ENCODE data around the gene AKT2.

AKT2 gene

GRCh38 chr19:40228346-40228745, 56.8 kb downstream of the AKT2 start:
- WGBS (ENCODE audit: insufficient coverage) = 64% methylated on average over 6 of the region's 10 CpGs
- Histone ChIP-seq H3K4me1 (ENCODE audit: control extremely low read depth in 1 of 4, control insufficient read depth in 4 of 4, insufficient read depth in 4 of 4, low read length in 3 of 4) (peaks cover 0 to 14% (median 7%) of the 10 kb centered on the region in 4 experiments), H3K4me3 (ENCODE audit: control insufficient read depth in 1 of 7, extremely low read depth in 1 of 7, insufficient read depth in 4 of 7, low read depth in 2 of 7, low read length in 6 of 7) (no peak overlapping the region), H3K9me3 (ENCODE audit: control extremely low read depth in 1 of 5, control insufficient read depth in 4 of 5, insufficient read depth in 2 of 5, low read depth in 1 of 5, low read length in 4 of 5) (no peaks in the 10 kb centered on the region), H3K27me3 (replicated peaks in 2 of 5; ENCODE audit: control insufficient read depth in 4 of 5, insufficient read depth in 5 of 5, low read length in 4 of 5) (peaks cover 0 to 54% (median 28%) of the 10 kb centered on the region in 5 experiments), H3K36me3 (ENCODE audit: control insufficient read depth in 4 of 4, insufficient read depth in 4 of 4, low read length in 3 of 4) (peaks cover 0 to 10% (median 4%) of the 10 kb centered on the region in 4 experiments), H3K27ac (ENCODE audit: insufficient read depth in 1 of 2, low read depth in 1 of 2, low read length in 2 of 2, poor library complexity in 1 of 2, severe bottlenecking in 2 of 2) (no peak overlapping the region)
- ChIA-PET CTCF (interaction anchor here (2.2 kb wide), 1 partner anchor 89 kb away, joined by 9 read pairs; no protein-coding TSS in a partner anchor), POLR2A (no interaction called here)
- DNase-seq = no peak

- H3K27ac ChIP-seq (ENCODE audit: insufficient read depth in 1 of 2, low read depth in 1 of 2, low read length in 2 of 2, poor library complexity in 1 of 2, severe bottlenecking in 2 of 2) = no peak overlapping the region
- POLR2A ChIA-PET = no interaction called here
- peak overlapping the region in 2 of 7 experiments; percentile 42 to 48 for H3K4me3 ChIP-seq (ENCODE audit: control insufficient read depth in 1 of 7, extremely low read depth in 1 of 7, insufficient read depth in 4 of 7, low read depth in 2 of 7, low read length in 6 of 7)
- no peaks in the 10 kb centered on the region for H3K36me3 ChIP-seq (ENCODE audit: control insufficient read depth in 4 of 4, insufficient read depth in 4 of 4, low read length in 3 of 4)
- H3K27me3 ChIP-seq (replicated peaks in 2 of 5; ENCODE audit: control insufficient read depth in 4 of 5, insufficient read depth in 5 of 5, low read length in 4 of 5) = peaks cover 0 to 72% (median 30%) of the 10 kb centered on the region in 5 experiments
- whole genome bisulfite sequencing (ENCODE audit: insufficient coverage) = 23% methylated on average over 17 of the region's 21 CpGs
- CTCF ChIA-PET = interaction anchor here (0.5 to 1.3 kb wide), 2 partner anchors 9 to 333 kb away, joined by 3 to 7 read pairs; no protein-coding TSS in a partner anchor
- peaks cover 0 to 17% (median 9%) of the 10 kb centered on the region in 4 experiments for H3K4me1 ChIP-seq (ENCODE audit: control extremely low read depth in 1 of 4, control insufficient read depth in 4 of 4, insufficient read depth in 4 of 4, low read length in 3 of 4)
- H3K9me3 ChIP-seq (ENCODE audit: control extremely low read depth in 1 of 5, control insufficient read depth in 4 of 5, insufficient read depth in 2 of 5, low read depth in 1 of 5, low read length in 4 of 5) = peaks cover 0 to 6% (median 0%) of the 10 kb centered on the region in 5 experiments
- no peak for DNase-seq
Observed at GRCh38 chr19:40225440-40226305, 59.5 kb downstream of the AKT2 start.

GRCh38 chr19:40224342-40225150, 60.6 kb downstream of the AKT2 start:
- Histone ChIP-seq H3K36me3 (ENCODE audit: control insufficient read depth in 4 of 4, insufficient read depth in 4 of 4, low read length in 3 of 4) (no peaks in the 10 kb centered on the region), H3K27me3 (replicated peaks in 2 of 5; ENCODE audit: control insufficient read depth in 4 of 5, insufficient read depth in 5 of 5, low read length in 4 of 5) (peaks cover 3 to 80% (median 36%) of the 10 kb centered on the region in 5 experiments), H3K4me1 (ENCODE audit: control extremely low read depth in 1 of 4, control insufficient read depth in 4 of 4, insufficient read depth in 4 of 4, low read length in 3 of 4) (peaks cover 0 to 17% (median 9%) of the 10 kb centered on the region in 4 experiments), H3K9me3 (ENCODE audit: control extremely low read depth in 1 of 5, control insufficient read depth in 4 of 5, insufficient read depth in 2 of 5, low read depth in 1 of 5, low read length in 4 of 5) (peaks cover 0 to 6% (median 0%) of the 10 kb centered on the region in 5 experiments), H3K27ac (ENCODE audit: insufficient read depth in 1 of 2, low read depth in 1 of 2, low read length in 2 of 2, poor library complexity in 1 of 2, severe bottlenecking in 2 of 2) (no peak overlapping the region), H3K4me3 (ENCODE audit: control insufficient read depth in 1 of 7, extremely low read depth in 1 of 7, insufficient read depth in 4 of 7, low read depth in 2 of 7, low read length in 6 of 7) (no peak overlapping the region)
- 89% methylated on average over 24 of the region's 32 CpGs for WGBS (ENCODE audit: insufficient coverage)
- POLR2A ChIA-PET = no interaction called here
- no peak for DNase-seq
- CTCF ChIA-PET = interaction anchor here (1.3 kb wide), 1 partner anchor 10 kb away, joined by 7 read pairs; no protein-coding TSS in a partner anchor

- Histone ChIP-seq H3K27me3 (replicated peaks in 2 of 5; ENCODE audit: control insufficient read depth in 4 of 5, insufficient read depth in 5 of 5, low read length in 4 of 5) (peaks cover 4 to 91% (median 39%) of the 10 kb centered on the region in 5 experiments), H3K27ac (ENCODE audit: insufficient read depth in 1 of 2, low read depth in 1 of 2, low read length in 2 of 2, poor library complexity in 1 of 2, severe bottlenecking in 2 of 2) (no peak overlapping the region), H3K4me3 (ENCODE audit: control insufficient read depth in 1 of 7, extremely low read depth in 1 of 7, insufficient read depth in 4 of 7, low read depth in 2 of 7, low read length in 6 of 7) (peak overlapping the region in 1 of 7 experiments; percentile 28), H3K36me3 (ENCODE audit: control insufficient read depth in 4 of 4, insufficient read depth in 4 of 4, low read length in 3 of 4) (no peaks in the 10 kb centered on the region), H3K4me1 (ENCODE audit: control extremely low read depth in 1 of 4, control insufficient read depth in 4 of 4, insufficient read depth in 4 of 4, low read length in 3 of 4) (peaks cover 0 to 17% (median 9%) of the 10 kb centered on the region in 4 experiments), H3K9me3 (ENCODE audit: control extremely low read depth in 1 of 5, control insufficient read depth in 4 of 5, insufficient read depth in 2 of 5, low read depth in 1 of 5, low read length in 4 of 5) (peaks cover 0 to 6% (median 0%) of the 10 kb centered on the region in 5 experiments)
- peak in 2 of 3 donors; percentile 24 to 25 for DNase-seq
- WGBS (ENCODE audit: insufficient coverage) = 31% methylated on average over 38 of the region's 48 CpGs
- ChIA-PET POLR2A (no interaction called here), CTCF (interaction anchor here (1.2 kb wide), 1 partner anchor 84 kb away, joined by 3 read pairs; no protein-coding TSS in a partner anchor)
Observed at GRCh38 chr19:40223135-40223822, 61.9 kb downstream of the AKT2 start.

GRCh38 chr19:40221858-40222619, 63.1 kb downstream of the AKT2 start:
- H3K4me3 ChIP-seq (ENCODE audit: control insufficient read depth in 1 of 7, extremely low read depth in 1 of 7, insufficient read depth in 4 of 7, low read depth in 2 of 7, low read length in 6 of 7) = no peak overlapping the region
- peak; percentile 90 to 95 (median 93) for DNase-seq
- ChIA-PET POLR2A (no interaction called here), CTCF (no interaction called here)
- H3K27ac ChIP-seq (ENCODE audit: insufficient read depth in 1 of 2, low read depth in 1 of 2, low read length in 2 of 2, poor library complexity in 1 of 2, severe bottlenecking in 2 of 2) = no peak overlapping the region
- peaks cover 0 to 23% (median 9%) of the 10 kb centered on the region in 4 experiments for H3K4me1 ChIP-seq (ENCODE audit: control extremely low read depth in 1 of 4, control insufficient read depth in 4 of 4, insufficient read depth in 4 of 4, low read length in 3 of 4)
- H3K9me3 ChIP-seq (ENCODE audit: control extremely low read depth in 1 of 5, control insufficient read depth in 4 of 5, insufficient read depth in 2 of 5, low read depth in 1 of 5, low read length in 4 of 5) = peaks cover 0 to 6% (median 0%) of the 10 kb centered on the region in 5 experiments
- peaks cover 4 to 91% (median 41%) of the 10 kb centered on the region in 5 experiments for H3K27me3 ChIP-seq (replicated peaks in 2 of 5; ENCODE audit: control insufficient read depth in 4 of 5, insufficient read depth in 5 of 5, low read length in 4 of 5)
- WGBS (ENCODE audit: insufficient coverage) = 61% methylated on average over 38 of the region's 41 CpGs
- H3K36me3 ChIP-seq (ENCODE audit: control insufficient read depth in 4 of 4, insufficient read depth in 4 of 4, low read length in 3 of 4) = no peaks in the 10 kb centered on the region

GRCh38 chr19:40220674-40221073, 64.5 kb downstream of the AKT2 start:
- Histone ChIP-seq H3K27ac (ENCODE audit: insufficient read depth in 1 of 2, low read depth in 1 of 2, low read length in 2 of 2, poor library complexity in 1 of 2, severe bottlenecking in 2 of 2) (no peak overlapping the region), H3K9me3 (ENCODE audit: control extremely low read depth in 1 of 5, control insufficient read depth in 4 of 5, insufficient read depth in 2 of 5, low read depth in 1 of 5, low read length in 4 of 5) (peaks cover 0 to 6% (median 0%) of the 10 kb centered on the region in 5 experiments), H3K4me3 (ENCODE audit: control insufficient read depth in 1 of 7, extremely low read depth in 1 of 7, insufficient read depth in 4 of 7, low read depth in 2 of 7, low read length in 6 of 7) (no peak overlapping the region), H3K27me3 (replicated peaks in 2 of 5; ENCODE audit: control insufficient read depth in 4 of 5, insufficient read depth in 5 of 5, low read length in 4 of 5) (peaks cover 4 to 91% (median 44%) of the 10 kb centered on the region in 5 experiments), H3K36me3 (ENCODE audit: control insufficient read depth in 4 of 4, insufficient read depth in 4 of 4, low read length in 3 of 4) (no peaks in the 10 kb centered on the region), H3K4me1 (ENCODE audit: control extremely low read depth in 1 of 4, control insufficient read depth in 4 of 4, insufficient read depth in 4 of 4, low read length in 3 of 4) (peaks cover 0 to 12% (median 4%) of the 10 kb centered on the region in 4 experiments)
- ChIA-PET POLR2A (no interaction called here), CTCF (interaction anchor here (0.5 to 1.1 kb wide), 4 partner anchors 30 to 82 kb away, joined by 3 read pairs; no protein-coding TSS in a partner anchor)
- no peak for DNase-seq
- 87% methylated on average over 7 of the region's 9 CpGs for WGBS (ENCODE audit: insufficient coverage)
